ENCODE data around the gene CD63.

Gene CD63

GRCh38 chr12:55703901-55704761 lies 24.7 kb downstream of the CD63 start:
- DNase-seq: no peak

GRCh38 chr12:55703288-55703687 lies 25.5 kb downstream of the CD63 start:
- no peak for DNase-seq

GRCh38 chr12:55702861-55703260 lies 25.9 kb downstream of the CD63 start:
- no peak for DNase-seq

- DNase-seq: no peak
Measured at GRCh38 chr12:55700255-55701018, 28.4 kb downstream of the CD63 start.

- DNase-seq: no peak
Measured at GRCh38 chr12:55699471-55700055, 29.2 kb downstream of the CD63 start.

GRCh38 chr12:55698965-55699364 lies 29.8 kb downstream of the CD63 start:
- no peak for DNase-seq

GRCh38 chr12:55698241-55698955 lies 30.4 kb downstream of the CD63 start:
- DNase-seq: no peak

- no peak for DNase-seq
Measured at GRCh38 chr12:55697686-55698085, 31.1 kb downstream of the CD63 start.

- no peak for DNase-seq
Measured at GRCh38 chr12:55696796-55697462, 31.9 kb downstream of the CD63 start.

GRCh38 chr12:55696141-55696540 lies 32.7 kb downstream of the CD63 start:
- DNase-seq: no peak

GRCh38 chr12:55695349-55695748 lies 33.5 kb downstream of the CD63 start:
- DNase-seq: no peak

GRCh38 chr12:55694651-55695050 lies 34.2 kb downstream of the CD63 start:
- DNase-seq: no peak

- DNase-seq: no peak
Measured at GRCh38 chr12:55694188-55694515, 34.7 kb downstream of the CD63 start.

- no peak for DNase-seq
Measured at GRCh38 chr12:55693323-55694187, 35.3 kb downstream of the CD63 start.

- no peak for DNase-seq
Measured at GRCh38 chr12:55692631-55693322, 36.0 kb downstream of the CD63 start.

GRCh38 chr12:55688716-55689655 lies 39.8 kb downstream of the CD63 start:
- DNase-seq: no peak

GRCh38 chr12:55687746-55688145 lies 41.1 kb downstream of the CD63 start:
- no peak for DNase-seq

- DNase-seq: no peak
Measured at GRCh38 chr12:55686366-55687010, 42.3 kb downstream of the CD63 start.

GRCh38 chr12:55685671-55686070 lies 43.1 kb downstream of the CD63 start:
- DNase-seq: no peak

Data from NCI-H1105 (cell line).